BE2C (cell line): ENCODE data around the gene CPXM2. TPM values are rescaled to one million over a fixed set of nuclear protein-coding genes. Genes with fewer than 3 reads are reported as not detected.

ENCODE experiments used
- DNase-seq: peaks from one replicate; pipeline ENCODE4 v3.0.0-alpha.2; 2020
- H3K27me3 ChIP-seq: fragments of 250-450 bp; sonication (Bioruptor Pico); 2 replicates; pipeline ENCODE4 v1.5.1; 2020; ENCODE audit warnings: mild to moderate bottlenecking
- H3K36me3 ChIP-seq: fragments of 250-450 bp; sonication (Bioruptor Pico); 2 replicates; pipeline ENCODE4 v1.5.1; 2020; ENCODE audit warnings: mild to moderate bottlenecking
- H3K4me1 ChIP-seq: fragments of 250-450 bp; sonication (Bioruptor Pico); 2 replicates; pipeline ENCODE4 v1.5.1; 2020
- H3K4me3 ChIP-seq: 2 replicates; pipeline ENCODE4 v1.5.1; 2011; ENCODE audit warnings: low read depth, low read length
- H3K9me3 ChIP-seq: fragments of 250-450 bp; sonication (Bioruptor Pico); 2 replicates; pipeline ENCODE4 v1.5.1; 2020
- CTCF ChIP-seq: IDR thresholded peaks from 2 replicates; pipeline ENCODE4 v1.5.1; 2012; ENCODE audit warnings: mild to moderate bottlenecking, low read depth, low read length
- polyA plus RNA-seq: library from polyadenylated mRNA; unstranded; fragments of >200 nt; gene quantifications from one replicate; pipeline ENCODE4 v1.2.1, GENCODE V29; 2012; ENCODE audit warnings: low read depth, missing spikeins; ENCODE audit not compliant: insufficient read length, insufficient read depth

Gene CPXM2
- polyA plus RNA-seq: 0.17 TPM

GRCh38 chr10:123891144-123892071 is at the start of gene CPXM2:
CPXM2 (minus strand) TSS chr10:123891807; CDS start chr10:123891659, 148 bp downstream.
- Histone ChIP-seq H3K27me3 (no peaks in the 10 kb centered on the region), H3K4me3 (no peak within 1 kb of the TSS), H3K36me3 (no peaks in the 10 kb centered on the region), H3K4me1 (no peaks in the 10 kb centered on the region), H3K9me3 (no peaks in the 10 kb centered on the region)
- no peak for TF ChIP-seq CTCF
- DNase-seq: no peak

GRCh38 chr10:123939591-123939990 is 48.0 kb upstream of the CPXM2 start:
- Histone ChIP-seq H3K36me3 (no peaks in the 10 kb centered on the region), H3K27me3 (no peaks in the 10 kb centered on the region), H3K9me3 (no peaks in the 10 kb centered on the region), H3K4me1 (no peaks in the 10 kb centered on the region), H3K4me3 (no peak overlapping the region)
- no peak for DNase-seq
- no peak for TF ChIP-seq CTCF

- no peak overlapping the region for H3K4me3 ChIP-seq
- TF ChIP-seq CTCF: no peak
- DNase-seq: no peak
- H3K27me3 ChIP-seq: no peaks in the 10 kb centered on the region
- H3K4me1 ChIP-seq: no peaks in the 10 kb centered on the region
- no peaks in the 10 kb centered on the region for H3K36me3 ChIP-seq
- no peaks in the 10 kb centered on the region for H3K9me3 ChIP-seq
Observed at GRCh38 chr10:123938890-123939289, 47.3 kb upstream of the CPXM2 start.

GRCh38 chr10:123936426-123936825 is 44.8 kb upstream of the CPXM2 start:
- Histone ChIP-seq H3K27me3 (no peaks in the 10 kb centered on the region), H3K4me1 (no peaks in the 10 kb centered on the region), H3K36me3 (no peaks in the 10 kb centered on the region), H3K4me3 (no peak overlapping the region), H3K9me3 (no peaks in the 10 kb centered on the region)
- DNase-seq: no peak
- TF ChIP-seq CTCF: no peak

- Histone ChIP-seq H3K4me3 (no peak overlapping the region), H3K36me3 (no peaks in the 10 kb centered on the region), H3K9me3 (no peaks in the 10 kb centered on the region), H3K27me3 (no peaks in the 10 kb centered on the region), H3K4me1 (no peaks in the 10 kb centered on the region)
- TF ChIP-seq CTCF: no peak
- no peak for DNase-seq
Observed at GRCh38 chr10:123935680-123936079, 44.1 kb upstream of the CPXM2 start.

GRCh38 chr10:123934846-123935245 is 43.2 kb upstream of the CPXM2 start:
- Histone ChIP-seq H3K4me3 (no peak overlapping the region), H3K36me3 (no peaks in the 10 kb centered on the region), H3K4me1 (no peaks in the 10 kb centered on the region), H3K9me3 (no peaks in the 10 kb centered on the region), H3K27me3 (no peaks in the 10 kb centered on the region)
- TF ChIP-seq CTCF: no peak
- no peak for DNase-seq
